ENCODE data around the gene TSPAN4. TPM values are rescaled to one million over a fixed set of nuclear protein-coding genes. Genes with fewer than 3 reads are reported as not detected.

The TSPAN4 gene
- polyA plus RNA-seq, 4 donors = 5.1 to 53.3 (median 10.2) TPM

DNA sequence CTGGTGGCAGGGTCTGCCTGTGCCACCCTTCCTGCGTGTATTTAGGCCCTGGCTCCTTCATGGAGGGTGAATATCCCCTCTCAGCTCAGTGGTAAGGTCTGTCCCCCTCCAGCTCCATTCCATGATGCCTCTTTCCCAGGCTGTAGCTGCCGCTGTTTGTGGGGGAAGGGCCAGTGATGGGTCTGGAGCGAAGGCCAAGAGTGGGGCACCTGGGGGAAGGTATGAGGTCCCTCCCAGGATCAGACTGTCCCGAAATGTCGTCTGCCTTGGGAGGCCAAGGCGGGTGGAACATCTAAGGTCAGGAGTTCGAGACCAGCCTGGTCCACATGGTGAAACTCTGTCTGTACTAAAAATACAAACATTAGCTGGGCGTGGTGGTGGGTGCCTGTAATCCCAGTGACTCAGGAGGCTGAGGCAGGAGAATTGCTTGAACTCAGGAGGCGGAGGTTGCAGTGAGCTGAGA lies 8.8 kb upstream of the TSPAN4 start:
- Histone ChIP-seq H3K27me3 (ENCODE audit: control insufficient read depth in 3 of 3, insufficient read depth in 3 of 3, low read length in 3 of 3) (peaks cover 0 to 15% (median 0%) of the 10 kb centered on the region in 3 donors), H3K4me1 (ENCODE audit: control insufficient read depth in 3 of 3, insufficient read depth in 2 of 3, low read depth in 1 of 3, low read length in 2 of 3) (peaks cover 2 to 71% (median 12%) of the 10 kb centered on the region in 3 donors), H3K4me3 (ENCODE audit: low read depth in 1 of 3, low read length in 3 of 3) (peak overlapping the region; percentile 51 to 80 (median 75)), H3K36me3 (ENCODE audit: control insufficient read depth in 3 of 3, insufficient read depth in 2 of 3, low read depth in 1 of 3, low read length in 3 of 3) (peaks cover 12 to 43% (median 14%) of the 10 kb centered on the region in 3 donors), H3K27ac (ENCODE audit: low read depth in 1 of 3, low read length in 2 of 3) (peak overlapping the region; percentile 88 to 98 (median 96)), H3K9me3 (ENCODE audit: control insufficient read depth in 2 of 2, insufficient read depth in 1 of 2, low read depth in 1 of 2, low read length in 1 of 2) (no peaks in the 10 kb centered on the region)
- FAIRE-seq (no peak), DNase-seq (peak; percentile 55 to 83)
- 19 to 40% (median 28%) methylated on average over 9 of the region's 9 CpGs for WGBS, 3 donors

DNA sequence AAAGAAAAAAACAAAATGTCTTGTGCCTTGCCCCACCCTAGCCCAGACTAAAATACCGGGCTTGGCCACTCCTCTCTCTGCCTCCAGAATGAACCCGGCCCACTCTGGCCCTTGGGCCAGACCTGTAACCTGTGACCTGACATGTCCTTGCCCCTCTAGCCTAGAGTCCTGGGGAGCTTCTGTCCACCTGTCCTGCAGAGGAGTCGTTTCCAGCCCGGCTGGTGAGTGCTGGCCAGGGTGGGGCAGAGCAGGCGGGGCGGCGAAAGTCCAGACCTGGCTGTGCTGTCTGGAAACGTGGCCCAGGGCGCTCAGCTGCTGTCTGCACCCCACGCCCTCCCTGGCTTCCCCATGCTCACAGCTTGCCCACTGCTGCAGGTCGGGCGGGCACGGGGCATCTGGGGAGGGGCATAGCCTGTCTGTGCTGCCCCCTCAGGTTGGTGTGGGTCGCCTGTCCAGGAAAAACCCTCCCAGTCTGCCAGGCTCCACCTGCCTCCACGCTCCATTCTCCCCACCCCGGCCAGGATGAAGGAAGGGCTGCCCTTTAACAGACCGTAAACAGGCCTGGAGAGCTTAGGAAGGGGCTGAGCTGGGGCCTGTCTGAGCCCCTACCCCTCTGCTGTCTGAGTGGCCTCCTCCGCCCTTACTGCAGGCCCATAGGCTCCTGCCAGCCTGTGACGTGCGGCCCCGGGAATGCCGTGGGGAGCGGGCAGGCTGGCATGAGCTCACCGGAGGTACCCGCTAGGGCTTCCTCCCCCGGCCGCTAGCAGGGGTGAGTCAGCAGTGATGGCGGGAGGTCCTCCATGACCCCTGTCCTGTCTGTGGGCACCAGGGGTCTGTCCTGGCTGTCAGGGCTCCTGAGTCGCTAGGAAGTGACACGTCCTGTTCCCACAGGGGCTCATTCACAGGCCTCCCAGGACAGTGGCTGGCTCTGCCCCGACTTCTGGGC lies 8.0 kb upstream of the TSPAN4 start:
- Histone ChIP-seq H3K27ac (ENCODE audit: low read depth in 1 of 3, low read length in 2 of 3) (peak overlapping the region; percentile 88 to 98 (median 96)), H3K27me3 (ENCODE audit: control insufficient read depth in 3 of 3, insufficient read depth in 3 of 3, low read length in 3 of 3) (peaks cover 0 to 7% (median 0%) of the 10 kb centered on the region in 3 donors), H3K36me3 (ENCODE audit: control insufficient read depth in 3 of 3, insufficient read depth in 2 of 3, low read depth in 1 of 3, low read length in 3 of 3) (peaks cover 14 to 50% (median 15%) of the 10 kb centered on the region in 3 donors), H3K4me3 (ENCODE audit: low read depth in 1 of 3, low read length in 3 of 3) (peak overlapping the region in 2 of 3 donors; percentile 75 to 80), H3K4me1 (ENCODE audit: control insufficient read depth in 3 of 3, insufficient read depth in 2 of 3, low read depth in 1 of 3, low read length in 2 of 3) (peaks cover 2 to 70% (median 10%) of the 10 kb centered on the region in 3 donors), H3K9me3 (ENCODE audit: control insufficient read depth in 2 of 2, insufficient read depth in 1 of 2, low read depth in 1 of 2, low read length in 1 of 2) (no peaks in the 10 kb centered on the region)
- no peak for FAIRE-seq
- WGBS, 3 donors = 12 to 36% (median 22%) methylated on average over 31 of the region's 31 CpGs
- peak; percentile 84 to 89 for DNase-seq

DNA sequence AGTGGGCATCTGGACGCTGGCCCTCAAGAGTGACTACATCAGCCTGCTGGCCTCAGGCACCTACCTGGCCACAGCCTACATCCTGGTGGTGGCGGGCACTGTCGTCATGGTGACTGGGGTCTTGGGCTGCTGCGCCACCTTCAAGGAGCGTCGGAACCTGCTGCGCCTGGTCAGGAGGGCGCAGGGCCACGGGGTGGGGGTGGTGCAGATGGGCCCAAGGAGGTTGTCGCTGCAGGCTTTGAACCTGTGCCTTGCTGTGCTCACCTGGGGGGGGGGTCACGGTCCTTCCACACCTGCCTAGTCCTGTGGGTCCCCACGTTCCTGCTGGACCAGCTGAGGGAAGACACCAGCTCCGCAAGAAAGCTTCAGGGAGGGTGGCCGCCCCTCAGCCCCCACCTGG lies 6.4 kb upstream of the TSPAN4 start:
- Histone ChIP-seq H3K27me3 (ENCODE audit: control insufficient read depth in 3 of 3, insufficient read depth in 3 of 3, low read length in 3 of 3) (no peaks in the 10 kb centered on the region), H3K36me3 (ENCODE audit: control insufficient read depth in 3 of 3, insufficient read depth in 2 of 3, low read depth in 1 of 3, low read length in 3 of 3) (peaks cover 14 to 67% (median 15%) of the 10 kb centered on the region in 3 donors), H3K27ac (ENCODE audit: low read depth in 1 of 3, low read length in 2 of 3) (no peak overlapping the region), H3K4me1 (ENCODE audit: control insufficient read depth in 3 of 3, insufficient read depth in 2 of 3, low read depth in 1 of 3, low read length in 2 of 3) (peaks cover 6 to 64% (median 11%) of the 10 kb centered on the region in 3 donors), H3K9me3 (ENCODE audit: control insufficient read depth in 2 of 2, insufficient read depth in 1 of 2, low read depth in 1 of 2, low read length in 1 of 2) (no peaks in the 10 kb centered on the region), H3K4me3 (ENCODE audit: low read depth in 1 of 3, low read length in 3 of 3) (no peak overlapping the region)
- FAIRE-seq (no peak), DNase-seq (no peak)
- 89 to 91% (median 90%) methylated on average over 11 to 14 of the region's 14 CpGs for WGBS, 3 donors

DNA sequence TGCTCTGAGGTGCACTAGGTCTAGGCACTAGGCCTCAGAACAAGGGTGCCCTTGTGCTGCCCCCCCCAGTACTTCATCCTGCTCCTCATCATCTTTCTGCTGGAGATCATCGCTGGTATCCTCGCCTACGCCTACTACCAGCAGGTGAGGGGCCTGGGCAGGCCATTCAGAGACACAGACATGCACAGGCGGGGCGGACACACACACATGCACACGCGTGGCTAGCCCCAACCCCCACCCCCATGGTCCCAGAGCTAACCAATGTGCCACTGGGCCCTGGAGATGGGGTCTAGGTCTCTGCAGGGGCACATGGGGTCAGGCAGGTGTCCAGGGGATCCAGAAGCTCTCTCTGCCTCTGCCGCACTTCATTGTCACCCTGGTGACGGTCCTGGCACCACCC lies 6.0 kb upstream of the TSPAN4 start:
- H3K9me3 ChIP-seq (ENCODE audit: control insufficient read depth in 2 of 2, insufficient read depth in 1 of 2, low read depth in 1 of 2, low read length in 1 of 2) = no peaks in the 10 kb centered on the region
- peaks cover 14 to 67% (median 15%) of the 10 kb centered on the region in 3 donors for H3K36me3 ChIP-seq (ENCODE audit: control insufficient read depth in 3 of 3, insufficient read depth in 2 of 3, low read depth in 1 of 3, low read length in 3 of 3)
- FAIRE-seq = no peak
- H3K4me1 ChIP-seq (ENCODE audit: control insufficient read depth in 3 of 3, insufficient read depth in 2 of 3, low read depth in 1 of 3, low read length in 2 of 3) = peaks cover 6 to 61% (median 13%) of the 10 kb centered on the region in 3 donors
- no peaks in the 10 kb centered on the region for H3K27me3 ChIP-seq (ENCODE audit: control insufficient read depth in 3 of 3, insufficient read depth in 3 of 3, low read length in 3 of 3)
- no peak overlapping the region for H3K4me3 ChIP-seq (ENCODE audit: low read depth in 1 of 3, low read length in 3 of 3)
- 87 to 90% (median 90%) methylated on average over 9 of the region's 9 CpGs for WGBS, 3 donors
- DNase-seq = no peak
- peak overlapping the region in 1 of 3 donors; percentile 30 for H3K27ac ChIP-seq (ENCODE audit: low read depth in 1 of 3, low read length in 2 of 3)

DNA sequence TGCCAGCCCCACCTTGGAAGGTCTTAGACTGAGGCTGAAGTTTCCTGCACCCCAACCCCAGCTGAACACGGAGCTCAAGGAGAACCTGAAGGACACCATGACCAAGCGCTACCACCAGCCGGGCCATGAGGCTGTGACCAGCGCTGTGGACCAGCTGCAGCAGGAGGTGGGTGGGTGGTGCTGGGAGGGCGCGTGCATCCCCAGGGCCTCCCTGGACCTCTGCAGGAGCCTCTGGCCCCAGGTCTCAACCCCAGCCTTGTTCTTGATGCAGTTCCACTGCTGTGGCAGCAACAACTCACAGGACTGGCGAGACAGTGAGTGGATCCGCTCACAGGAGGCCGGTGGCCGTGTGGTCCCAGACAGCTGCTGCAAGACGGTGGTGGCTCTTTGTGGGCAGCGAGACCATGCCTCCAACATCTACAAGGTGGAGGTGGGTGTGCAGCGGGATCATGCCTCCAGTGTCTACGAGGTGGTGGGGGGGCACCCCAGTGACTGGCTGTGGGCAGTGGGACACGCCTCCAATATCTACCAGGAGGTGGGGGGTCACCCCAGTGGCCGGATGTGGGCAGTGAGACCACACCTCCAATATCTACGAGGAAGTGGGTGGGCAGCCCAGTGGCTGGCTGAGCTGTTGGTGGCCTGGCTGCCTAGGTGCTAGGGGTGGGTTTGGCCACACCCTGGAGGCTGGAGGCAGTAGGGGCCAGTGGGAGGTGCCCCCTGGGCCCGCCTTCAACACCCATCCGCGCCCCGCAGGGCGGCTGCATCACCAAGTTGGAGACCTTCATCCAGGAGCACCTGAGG lies 5.3 kb upstream of the TSPAN4 start:
- H3K4me3 ChIP-seq (ENCODE audit: low read depth in 1 of 3, low read length in 3 of 3) = no peak overlapping the region
- H3K9me3 ChIP-seq (ENCODE audit: control insufficient read depth in 2 of 2, insufficient read depth in 1 of 2, low read depth in 1 of 2, low read length in 1 of 2) = no peaks in the 10 kb centered on the region
- no peaks in the 10 kb centered on the region for H3K27me3 ChIP-seq (ENCODE audit: control insufficient read depth in 3 of 3, insufficient read depth in 3 of 3, low read length in 3 of 3)
- H3K4me1 ChIP-seq (ENCODE audit: control insufficient read depth in 3 of 3, insufficient read depth in 2 of 3, low read depth in 1 of 3, low read length in 2 of 3) = peaks cover 4 to 54% (median 13%) of the 10 kb centered on the region in 3 donors
- no peak for FAIRE-seq
- DNase-seq = no peak
- H3K27ac ChIP-seq (ENCODE audit: low read depth in 1 of 3, low read length in 2 of 3) = peak overlapping the region in 1 of 3 donors; percentile 30
- 84 to 90% (median 89%) methylated on average over 21 to 22 of the region's 22 CpGs for WGBS, 3 donors
- peaks cover 14 to 67% (median 15%) of the 10 kb centered on the region in 3 donors for H3K36me3 ChIP-seq (ENCODE audit: control insufficient read depth in 3 of 3, insufficient read depth in 2 of 3, low read depth in 1 of 3, low read length in 3 of 3)

DNA sequence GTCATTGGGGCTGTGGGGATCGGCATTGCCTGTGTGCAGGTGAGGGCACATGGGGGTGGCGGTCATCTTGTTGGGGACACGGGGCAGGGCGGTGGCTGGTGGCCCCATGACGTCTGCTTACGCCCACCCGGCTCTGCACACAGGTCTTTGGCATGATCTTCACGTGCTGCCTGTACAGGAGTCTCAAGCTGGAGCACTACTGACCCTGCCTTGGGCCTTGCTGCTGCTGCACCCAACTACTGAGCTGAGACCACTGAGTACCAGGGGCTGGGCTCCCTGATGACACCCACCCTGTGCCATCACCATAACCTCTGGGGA lies 4.7 kb upstream of the TSPAN4 start:
- no peak for DNase-seq
- Histone ChIP-seq H3K4me1 (ENCODE audit: control insufficient read depth in 3 of 3, insufficient read depth in 2 of 3, low read depth in 1 of 3, low read length in 2 of 3) (peaks cover 4 to 53% (median 13%) of the 10 kb centered on the region in 3 donors), H3K36me3 (ENCODE audit: control insufficient read depth in 3 of 3, insufficient read depth in 2 of 3, low read depth in 1 of 3, low read length in 3 of 3) (peaks cover 14 to 67% (median 15%) of the 10 kb centered on the region in 3 donors), H3K27me3 (ENCODE audit: control insufficient read depth in 3 of 3, insufficient read depth in 3 of 3, low read length in 3 of 3) (no peaks in the 10 kb centered on the region), H3K9me3 (ENCODE audit: control insufficient read depth in 2 of 2, insufficient read depth in 1 of 2, low read depth in 1 of 2, low read length in 1 of 2) (no peaks in the 10 kb centered on the region), H3K4me3 (ENCODE audit: low read depth in 1 of 3, low read length in 3 of 3) (no peak overlapping the region), H3K27ac (ENCODE audit: low read depth in 1 of 3, low read length in 2 of 3) (no peak overlapping the region)
- WGBS, 3 donors = 72 to 93% (median 83%) methylated on average over 4 to 8 of the region's 8 CpGs
- no peak for FAIRE-seq

GRCh38 chr11:838441-839279 lies 4.0 kb upstream of the TSPAN4 start:
- H3K27ac ChIP-seq (ENCODE audit: low read depth in 1 of 3, low read length in 2 of 3) = peak overlapping the region; percentile 4 to 64 (median 32)
- peaks cover 14 to 67% (median 15%) of the 10 kb centered on the region in 3 donors for H3K36me3 ChIP-seq (ENCODE audit: control insufficient read depth in 3 of 3, insufficient read depth in 2 of 3, low read depth in 1 of 3, low read length in 3 of 3)
- H3K27me3 ChIP-seq (ENCODE audit: control insufficient read depth in 3 of 3, insufficient read depth in 3 of 3, low read length in 3 of 3) = peaks cover 0 to 6% (median 0%) of the 10 kb centered on the region in 3 donors
- DNase-seq (peak; percentile 67 to 81), FAIRE-seq (no peak)
- no peaks in the 10 kb centered on the region for H3K9me3 ChIP-seq (ENCODE audit: control insufficient read depth in 2 of 2, insufficient read depth in 1 of 2, low read depth in 1 of 2, low read length in 1 of 2)
- H3K4me3 ChIP-seq (ENCODE audit: low read depth in 1 of 3, low read length in 3 of 3) = no peak overlapping the region
- WGBS, 3 donors = 25 to 45% (median 42%) methylated on average over 15 to 17 of the region's 17 CpGs
- H3K4me1 ChIP-seq (ENCODE audit: control insufficient read depth in 3 of 3, insufficient read depth in 2 of 3, low read depth in 1 of 3, low read length in 2 of 3) = peaks cover 4 to 59% (median 13%) of the 10 kb centered on the region in 3 donors

Measured in small intestine (tissue), 7 donors.